LoVo (cell line): Measurements from ENCODE around the gene JPT1.

Experiments used
- DNase-seq: peaks from one replicate; pipeline ENCODE4 v3.0.0-alpha.2; 2016; ENCODE audit warnings: low spot score

The JPT1 gene

DNA sequence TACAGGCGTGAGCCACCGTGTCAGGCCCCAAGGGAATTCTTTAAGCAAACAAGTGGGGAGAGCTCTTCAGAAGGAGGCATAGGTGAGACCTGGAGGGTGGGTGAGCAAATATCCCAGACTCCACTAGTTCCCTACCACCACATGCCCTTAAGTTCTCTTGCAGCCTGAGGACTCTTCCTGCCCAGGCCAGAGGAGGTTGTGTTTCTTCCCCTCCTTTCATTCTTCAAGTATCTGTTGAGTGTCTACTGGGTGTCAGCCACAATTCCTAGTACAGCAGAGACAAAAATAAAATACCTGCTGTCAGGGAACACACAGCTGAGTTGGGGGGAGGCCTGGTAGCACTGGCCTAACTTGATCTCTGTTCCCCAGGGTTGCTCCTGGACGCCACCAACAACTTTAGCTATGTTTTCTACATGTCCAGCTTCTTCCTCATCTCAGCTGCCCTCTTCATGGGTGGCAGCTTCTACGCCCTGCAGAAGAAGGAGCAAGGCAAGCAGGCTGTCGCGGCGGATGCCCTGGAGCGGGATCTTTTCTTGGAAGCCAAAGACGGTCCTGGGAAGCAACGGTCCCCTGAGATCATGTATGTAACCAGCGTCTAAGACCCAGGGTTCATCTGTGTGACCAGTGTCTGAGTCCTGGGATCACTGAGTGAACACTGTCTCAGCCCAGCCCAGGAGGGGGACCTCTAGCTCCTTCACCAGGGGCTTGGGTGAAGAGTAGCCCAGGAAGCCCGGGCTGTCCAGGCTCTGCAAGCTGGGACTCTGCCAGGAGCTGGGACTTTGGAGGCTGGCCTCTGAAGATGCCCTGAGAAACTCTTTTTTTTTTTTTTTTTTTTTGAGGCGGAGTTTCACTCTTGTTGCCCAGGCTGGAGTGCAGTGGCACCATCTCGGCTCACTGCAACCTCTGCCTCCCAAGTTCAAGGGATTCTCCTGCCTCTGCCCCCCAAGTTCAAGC is 50.4 kb downstream of the JPT1 start:
- no peak for DNase-seq

GRCh38 chr17:75102385-75102821 is 51.9 kb downstream of the JPT1 start:
- no peak for DNase-seq

GRCh38 chr17:75099881-75100595 is 54.3 kb downstream of the JPT1 start:
- DNase-seq, result no peak

GRCh38 chr17:75098861-75099260 is 55.5 kb downstream of the JPT1 start:
- DNase-seq, result no peak

DNA sequence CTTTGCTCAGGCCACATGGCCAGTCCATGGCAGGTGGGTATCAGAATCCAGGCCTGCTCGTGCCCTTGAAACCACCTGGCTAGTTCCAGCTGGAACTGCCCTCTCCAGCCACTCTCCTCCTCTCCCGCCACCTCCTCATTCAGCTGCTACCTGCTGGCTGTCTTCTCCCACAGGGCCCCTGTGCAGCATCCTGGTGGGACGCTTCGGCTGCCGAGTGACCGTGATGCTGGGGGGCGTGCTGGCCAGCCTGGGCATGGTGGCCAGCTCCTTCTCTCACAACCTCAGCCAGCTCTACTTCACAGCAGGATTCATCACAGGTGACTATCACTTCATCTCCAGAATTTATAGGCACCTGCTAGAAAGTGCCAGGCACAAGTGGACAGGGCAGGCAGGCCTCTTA is 56.4 kb downstream of the JPT1 start:
- no peak for DNase-seq

GRCh38 chr17:75096082-75096625 is 58.2 kb downstream of the JPT1 start:
- DNase-seq, result peak; percentile 95

DNA sequence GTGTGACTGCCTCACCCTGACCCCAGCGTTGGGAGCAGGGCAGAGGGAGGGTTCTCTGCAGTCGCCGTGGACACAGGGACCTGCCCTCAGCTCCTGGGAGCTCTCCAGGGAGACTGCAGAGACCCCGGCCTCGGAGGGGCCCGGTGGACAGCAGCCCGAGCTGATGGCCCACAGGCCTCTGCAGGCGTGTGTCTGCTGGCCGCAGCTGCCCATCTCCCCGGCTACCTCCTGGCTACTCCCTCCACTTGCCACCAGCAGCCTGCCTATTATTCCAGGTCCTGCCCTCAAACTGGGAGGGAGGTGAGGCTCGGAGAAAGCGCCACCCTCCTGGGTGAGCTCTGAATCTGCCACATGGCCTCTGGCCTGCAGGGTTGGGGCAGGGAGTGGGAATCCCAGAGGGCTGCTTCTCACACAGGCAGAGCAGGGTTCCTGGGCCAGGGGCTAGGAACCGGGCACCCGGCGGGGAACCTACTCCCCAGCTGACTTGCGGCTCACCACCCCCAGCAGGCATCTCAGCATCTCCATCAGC is 59.4 kb downstream of the JPT1 start:
- no peak for DNase-seq

GRCh38 chr17:75093548-75094158 is 60.7 kb downstream of the JPT1 start:
- DNase-seq, result no peak

DNA sequence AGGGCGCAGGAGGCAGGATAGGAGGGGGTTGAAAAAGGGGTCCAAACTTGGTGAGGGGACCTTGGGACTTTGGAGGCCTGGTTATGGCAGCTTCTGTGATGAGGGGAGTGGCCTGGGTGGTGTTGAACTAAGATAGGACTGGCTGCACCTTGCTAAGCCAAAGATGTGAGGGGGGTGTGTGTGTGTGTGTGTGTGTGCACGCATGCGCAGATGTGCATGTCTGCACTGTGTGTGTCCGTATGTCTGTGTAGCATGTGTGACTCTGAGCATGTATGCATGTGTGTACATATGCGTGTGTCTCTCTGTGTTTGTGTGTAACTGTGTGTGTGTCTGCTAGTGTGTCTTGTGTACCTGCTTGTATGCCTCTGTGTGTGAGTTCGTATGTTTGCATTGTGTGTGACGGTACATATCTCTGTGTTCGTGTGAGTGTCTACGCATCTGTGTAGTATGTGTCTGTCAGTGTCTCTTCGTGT is 62.4 kb downstream of the JPT1 start:
- DNase-seq, result no peak

- DNase-seq, result no peak
Measured at GRCh38 chr17:75090871-75091854, 63.1 kb downstream of the JPT1 start.

- peak; percentile 63 for DNase-seq
Measured at GRCh38 chr17:75088465-75089417, 65.6 kb downstream of the JPT1 start.

DNA sequence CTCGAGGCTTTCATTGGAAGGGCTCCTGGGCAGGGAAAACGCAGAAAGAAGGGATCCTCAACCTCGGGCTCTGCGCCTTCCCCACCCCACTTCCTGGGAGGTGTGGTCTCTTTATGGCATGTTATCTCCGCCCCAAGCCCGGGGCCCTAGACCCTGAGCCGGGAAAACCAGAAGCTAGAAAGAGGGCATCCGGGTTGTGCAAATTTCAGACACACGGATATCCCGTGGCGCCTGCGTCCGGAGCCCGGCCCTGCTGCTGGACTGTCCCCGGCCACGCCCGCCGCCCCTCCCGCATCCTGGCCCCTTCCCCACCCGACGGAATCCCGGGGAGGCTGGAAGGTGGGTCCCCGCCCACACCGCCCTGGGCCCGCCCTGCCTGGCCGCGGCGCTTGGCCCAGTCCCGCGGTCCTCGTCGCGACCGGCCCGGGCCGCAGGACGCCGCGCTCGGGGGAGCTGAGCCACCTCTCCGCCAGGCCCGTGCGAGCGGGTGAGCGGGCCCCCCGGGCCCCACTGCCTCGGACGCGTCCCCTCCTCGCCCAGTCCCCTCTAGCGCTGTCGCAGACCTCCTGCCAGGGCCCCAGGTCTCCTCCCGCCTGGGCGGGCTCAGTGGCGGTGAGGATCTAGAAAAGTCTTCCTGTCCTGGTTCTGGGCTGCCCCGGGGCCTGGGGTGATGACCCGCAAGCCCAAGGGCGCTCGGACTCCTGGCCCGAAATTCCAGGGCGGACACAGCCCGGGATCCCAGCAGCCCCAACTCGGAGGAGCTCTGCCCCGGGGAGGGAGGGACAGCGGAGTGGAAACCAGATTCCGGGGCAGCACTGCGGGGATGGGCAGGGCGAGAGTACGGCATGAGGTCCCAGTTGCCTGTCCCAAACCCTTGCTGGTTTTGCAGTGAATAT is 66.5 kb downstream of the JPT1 start, which contains the start of gene SLC16A5:
Gene SLC16A5 (plus strand): TSS at position 397 of the 896 bp plus-strand sequence. CDS start 5,683 bp downstream, outside the sequence.
- peak; percentile 90 for DNase-seq

DNA sequence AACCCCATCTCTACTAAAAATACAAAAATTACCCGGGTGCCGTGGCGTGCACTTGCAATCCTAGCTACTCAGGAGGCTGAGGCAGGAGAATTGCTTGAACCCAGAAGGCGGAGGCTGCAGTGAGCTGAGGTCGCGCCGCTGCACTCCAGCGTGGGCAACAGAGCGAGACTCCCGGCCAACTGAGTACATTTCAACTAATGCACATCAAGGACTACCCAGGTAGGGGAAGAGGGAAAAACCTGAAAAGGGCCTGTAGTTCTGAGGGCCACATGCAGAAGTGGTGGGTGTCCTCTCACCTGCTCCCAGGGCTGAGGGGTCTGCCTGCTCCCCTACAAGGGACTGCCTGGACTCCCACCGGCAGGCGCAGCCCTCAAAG is 67.1 kb downstream of the JPT1 start:
- DNase-seq, result no peak

- peak; percentile 46 for DNase-seq
Measured at GRCh38 chr17:75086496-75087181, 67.7 kb downstream of the JPT1 start.
